ENCODE results near the gene HBS1L. TPM values are rescaled to one million over a fixed set of nuclear protein-coding genes. Genes with fewer than 3 reads are reported as not detected.

The HBS1L gene
- total and polyA plus RNA-seq, 8 donors = 14.3 to 63.5 (median 30.7) TPM

- H3K36me3 ChIP-seq = no peaks in the 10 kb centered on the region
- DNase-seq = no peak
- no peaks in the 10 kb centered on the region for H3K27me3 ChIP-seq
- H3K4me3 ChIP-seq = no peak overlapping the region
- TF ChIP-seq POLR2AphosphoS5 (IDR thresholded peaks at IDR 0.05) = no peak
- TF ChIP-seq EP300 (IDR thresholded peaks at IDR 0.05) = no peak
- no peak for TF ChIP-seq POLR2A (IDR thresholded peaks at IDR 0.05)
- TF ChIP-seq, protein P1, sequence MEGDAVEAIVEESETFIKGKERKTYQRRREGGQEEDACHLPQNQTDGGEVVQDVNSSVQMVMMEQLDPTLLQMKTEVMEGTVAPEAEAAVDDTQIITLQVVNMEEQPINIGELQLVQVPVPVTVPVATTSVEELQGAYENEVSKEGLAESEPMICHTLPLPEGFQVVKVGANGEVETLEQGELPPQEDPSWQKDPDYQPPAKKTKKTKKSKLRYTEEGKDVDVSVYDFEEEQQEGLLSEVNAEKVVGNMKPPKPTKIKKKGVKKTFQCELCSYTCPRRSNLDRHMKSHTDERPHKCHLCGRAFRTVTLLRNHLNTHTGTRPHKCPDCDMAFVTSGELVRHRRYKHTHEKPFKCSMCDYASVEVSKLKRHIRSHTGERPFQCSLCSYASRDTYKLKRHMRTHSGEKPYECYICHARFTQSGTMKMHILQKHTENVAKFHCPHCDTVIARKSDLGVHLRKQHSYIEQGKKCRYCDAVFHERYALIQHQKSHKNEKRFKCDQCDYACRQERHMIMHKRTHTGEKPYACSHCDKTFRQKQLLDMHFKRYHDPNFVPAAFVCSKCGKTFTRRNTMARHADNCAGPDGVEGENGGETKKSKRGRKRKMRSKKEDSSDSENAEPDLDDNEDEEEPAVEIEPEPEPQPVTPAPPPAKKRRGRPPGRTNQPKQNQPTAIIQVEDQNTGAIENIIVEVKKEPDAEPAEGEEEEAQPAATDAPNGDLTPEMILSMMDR (IDR thresholded peaks at IDR 0.05) = no peak
- intact Hi-C loops (cut with DNase I; ENCODE audit: low total_unique reads) = no loop called here
- no peak overlapping the region for H3K27ac ChIP-seq
- peaks cover 0 to 14% (median 7%) of the 10 kb centered on the region in 4 donors for H3K9me3 ChIP-seq
- 77 to 90% (median 87%) methylated on average over 1 of the region's 1 CpG for WGBS, 5 donors
- peaks cover 0 to 9% (median 0%) of the 10 kb centered on the region in 4 donors for H3K4me1 ChIP-seq
These were observed 31.2 kb upstream of the HBS1L start for GRCh38 chr6:135085700-135086413.

DNA sequence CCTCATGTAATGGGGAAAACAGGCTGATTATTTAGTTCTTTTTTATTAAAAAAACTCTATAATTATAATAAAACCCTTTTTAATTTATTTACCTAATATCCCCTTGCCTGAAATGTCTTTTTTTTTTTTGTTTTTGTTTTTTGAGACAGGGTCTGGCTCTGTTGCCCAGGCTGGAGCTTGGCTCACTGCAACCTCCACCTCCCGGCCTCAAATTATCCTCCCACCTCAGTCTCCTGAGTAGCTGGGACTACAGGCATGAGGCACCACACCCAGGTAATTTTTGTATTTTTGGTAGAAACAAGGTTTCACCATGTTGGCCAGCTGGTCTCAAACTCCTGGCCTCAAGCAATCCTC is 30.3 kb upstream of the HBS1L start:
- Histone ChIP-seq H3K27ac (no peak overlapping the region), H3K4me3 (no peak overlapping the region), H3K27me3 (no peaks in the 10 kb centered on the region), H3K9me3 (peaks cover 0 to 14% (median 7%) of the 10 kb centered on the region in 4 donors), H3K36me3 (no peaks in the 10 kb centered on the region), H3K4me1 (peaks cover 0 to 9% (median 0%) of the 10 kb centered on the region in 4 donors)
- WGBS, 5 donors = 95 to 100% (median 96%) methylated on average over 1 of the region's 1 CpG
- intact Hi-C loops (cut with DNase I; ENCODE audit: low total_unique reads) = no loop called here
- no peak for TF ChIP-seq POLR2A (IDR thresholded peaks at IDR 0.05)
- DNase-seq = no peak

- no peak overlapping the region for H3K27ac ChIP-seq
- intact Hi-C loops (cut with DNase I; ENCODE audit: low total_unique reads) = no loop called here
- WGBS, 5 donors = 54 to 77% (median 58%) methylated on average over 5 of the region's 5 CpGs
- H3K27me3 ChIP-seq = no peaks in the 10 kb centered on the region
- TF ChIP-seq POLR2AphosphoS5 (IDR thresholded peaks at IDR 0.05) (no peak), EP300 (IDR thresholded peaks at IDR 0.05) (no peak), POLR2A (IDR thresholded peaks at IDR 0.05) (no peak)
- TF ChIP-seq, protein P1 (IDR thresholded peaks at IDR 0.05) = no peak
- H3K4me3 ChIP-seq = no peak overlapping the region
- no peaks in the 10 kb centered on the region for H3K36me3 ChIP-seq
- H3K4me1 ChIP-seq = peaks cover 0 to 9% (median 0%) of the 10 kb centered on the region in 4 donors
- H3K9me3 ChIP-seq = peaks cover 0 to 14% (median 7%) of the 10 kb centered on the region in 4 donors
- no peak for DNase-seq
These were observed 29.6 kb upstream of the HBS1L start for GRCh38 chr6:135084001-135084915.

- Histone ChIP-seq H3K27ac (no peak overlapping the region), H3K4me3 (no peak overlapping the region), H3K36me3 (no peaks in the 10 kb centered on the region), H3K9me3 (peaks cover 0 to 14% (median 7%) of the 10 kb centered on the region in 4 donors), H3K27me3 (no peaks in the 10 kb centered on the region), H3K4me1 (no peaks in the 10 kb centered on the region)
- WGBS, 5 donors = 70 to 86% (median 78%) methylated on average over 1 of the region's 1 CpG
- TF ChIP-seq POLR2AphosphoS5 (IDR thresholded peaks at IDR 0.05) (no peak), EP300 (IDR thresholded peaks at IDR 0.05) (no peak), POLR2A (IDR thresholded peaks at IDR 0.05) (no peak)
- TF ChIP-seq, protein P1 (IDR thresholded peaks at IDR 0.05) = no peak
- intact Hi-C loops (cut with DNase I; ENCODE audit: low total_unique reads) = no loop called here
- no peak for DNase-seq
These were observed 27.3 kb upstream of the HBS1L start for GRCh38 chr6:135081966-135082365.

All from stomach (tissue), 9 donors.